ENCODE data around the gene SLC25A30.
"Not testable (repeated sequence)": the region's sequence is repeated elsewhere in the genome, so short reads cannot be mapped to it uniquely, and the experiment has no call there.

The SLC25A30 gene

GRCh38 chr13:45391926-45392325 lies 26.2 kb downstream of the SLC25A30 start:
- no peak for DNase-seq (ENCODE audit: low spot score)

- DNase-seq (ENCODE audit: low spot score), result not testable (repeated sequence)
Measured at GRCh38 chr13:45391128-45391527, 27.0 kb downstream of the SLC25A30 start.

- DNase-seq (ENCODE audit: low spot score), result not testable (repeated sequence)
Measured at GRCh38 chr13:45390348-45390747, 27.8 kb downstream of the SLC25A30 start.

GRCh38 chr13:45388664-45389063 lies 29.5 kb downstream of the SLC25A30 start:
- no peak for DNase-seq (ENCODE audit: low spot score)

- DNase-seq (ENCODE audit: low spot score), result not testable (repeated sequence)
Measured at GRCh38 chr13:45386892-45387575, 31.1 kb downstream of the SLC25A30 start.

GRCh38 chr13:45385907-45386553 lies 32.1 kb downstream of the SLC25A30 start:
- DNase-seq (ENCODE audit: low spot score), result no peak

GRCh38 chr13:45385320-45385719 lies 32.9 kb downstream of the SLC25A30 start:
- no peak for DNase-seq (ENCODE audit: low spot score)

GRCh38 chr13:45384474-45385174 lies 33.5 kb downstream of the SLC25A30 start:
- DNase-seq (ENCODE audit: low spot score), result no peak

GRCh38 chr13:45382739-45383138 lies 35.4 kb downstream of the SLC25A30 start:
- DNase-seq (ENCODE audit: low spot score), result not testable (repeated sequence)

GRCh38 chr13:45381196-45381595 lies 37.0 kb downstream of the SLC25A30 start:
- DNase-seq (ENCODE audit: low spot score), result no peak

- not testable (repeated sequence) for DNase-seq (ENCODE audit: low spot score)
Measured at GRCh38 chr13:45380708-45381107, 37.5 kb downstream of the SLC25A30 start.

GRCh38 chr13:45379516-45379915 lies 38.7 kb downstream of the SLC25A30 start:
- not testable (repeated sequence) for DNase-seq (ENCODE audit: low spot score)

- not testable (repeated sequence) for DNase-seq (ENCODE audit: low spot score)
Measured at GRCh38 chr13:45378786-45379185, 39.4 kb downstream of the SLC25A30 start.

- DNase-seq (ENCODE audit: low spot score), result not testable (repeated sequence)
Measured at GRCh38 chr13:45377314-45377713, 40.9 kb downstream of the SLC25A30 start.

GRCh38 chr13:45376651-45377050 lies 41.5 kb downstream of the SLC25A30 start:
- not testable (repeated sequence) for DNase-seq (ENCODE audit: low spot score)

GRCh38 chr13:45374917-45375316 lies 43.3 kb downstream of the SLC25A30 start:
- no peak for DNase-seq (ENCODE audit: low spot score)

GRCh38 chr13:45373162-45373547 lies 45.0 kb downstream of the SLC25A30 start:
- DNase-seq (ENCODE audit: low spot score), result no peak

GRCh38 chr13:45372189-45373161 lies 45.7 kb downstream of the SLC25A30 start:
- DNase-seq (ENCODE audit: low spot score), result no peak

GRCh38 chr13:45370922-45371406 lies 47.2 kb downstream of the SLC25A30 start:
- peak; percentile 39 for DNase-seq (ENCODE audit: low spot score)

GRCh38 chr13:45369116-45369515 lies 49.1 kb downstream of the SLC25A30 start:
- no peak for DNase-seq (ENCODE audit: low spot score)

- DNase-seq (ENCODE audit: low spot score), result no peak
Measured at GRCh38 chr13:45368571-45368970, 49.6 kb downstream of the SLC25A30 start.

- no peak for DNase-seq (ENCODE audit: low spot score)
Measured at GRCh38 chr13:45368005-45368404, 50.2 kb downstream of the SLC25A30 start.

Measured in activated CD4-positive, alpha-beta T cell treated with anti-CD3 and anti-CD28 coated beads, Interleukin-2, Interleukin-4, amounts not matched to agents 100 ng/mL and 50 ng/mL, durations not matched to agents 16 hours and 8 hours (primary cell).